B cell (primary cell): Measurements from ENCODE around the gene EPHB1. TPM values are rescaled to one million over a fixed set of nuclear protein-coding genes. Genes with fewer than 3 reads are reported as not detected.

ENCODE experiments used
- ATAC-seq: fragments of 200-7000 bp; cut with Tn5 transposase; one replicate; pipeline ENCODE4 v1.10.0; 2021; ENCODE audit warnings: low read depth, mild to moderate bottlenecking, moderate number of reproducible peaks, moderate library complexity
- CTCF ChIA-PET: fragments of 350-600 bp; sonication (Branson Sonifier 250); formaldehyde crosslinking; loops from one replicate; lab custom pipeline; 2021; ENCODE audit warnings: antibody characterized with exemption, inconsistent platforms; lab: Charles Lee
- POLR2A ChIA-PET: fragments of 350-600 bp; sonication (Branson Sonifier 250); formaldehyde crosslinking; loops from one replicate; lab custom pipeline; 2021; ENCODE audit warnings: antibody characterized with exemption; lab: Charles Lee
- DNase-seq: peaks from one replicate; pipeline ENCODE4 v3.0.0; 2013
- H2AFZ ChIP-seq: 2 replicates; pipeline ENCODE4 v1.6.1; 2012; ENCODE audit warnings: mild to moderate bottlenecking, low read depth, low read length; ENCODE audit not compliant: insufficient read depth, poor library complexity, severe bottlenecking
- H3K27ac ChIP-seq, 2 donors: 1 replicate in 1 of 2; 2 replicates in 1 of 2; pipeline ENCODE4 v1.5.1; 2012 to 2013; ENCODE audit warnings: low read length in 2 of 2, mild to moderate bottlenecking in 2 of 2, moderate library complexity in 1 of 2
- H3K27me3 ChIP-seq, 4 experiments: fragments of 200-600 bp in 1 of 4; sonication (generic) in 1 of 4; replicated peaks in 1 of 4; 1 replicate in 2 of 4; 2 replicates in 2 of 4; pipeline versions ENCODE4 v1.6.1 to v1.7.0; 2013 to 2016; ENCODE audit warnings: low read length in 3 of 4, mild to moderate bottlenecking in 2 of 4, mixed read lengths in 1 of 4, moderate library complexity in 1 of 4; ENCODE audit not compliant: insufficient read depth in 4 of 4, control insufficient read depth in 3 of 4; ENCODE audit errors: control extremely low read depth in 1 of 4
- H3K36me3 ChIP-seq, 2 experiments: replicated peaks in 1 of 2; 1 replicate in 1 of 2; 2 replicates in 1 of 2; pipeline versions ENCODE4 v1.6.1 to v1.7.1; 2013; ENCODE audit warnings: low read length in 1 of 2; ENCODE audit not compliant: insufficient read depth in 2 of 2, control insufficient read depth in 1 of 2; ENCODE audit errors: control extremely low read depth in 1 of 2, extremely low read depth in 1 of 2
- H3K4me1 ChIP-seq, 2 donors: fragments of 200-600 bp in 1 of 2; sonication (generic) in 1 of 2; 1 replicate in 1 of 2; 2 replicates in 1 of 2; pipeline versions ENCODE4 v1.5.1 to v1.6.1; 2013 to 2017; ENCODE audit warnings: low read length in 2 of 2; ENCODE audit not compliant: control insufficient read depth in 2 of 2, insufficient read depth in 2 of 2
- H3K4me2 ChIP-seq: replicated peaks from 2 replicates; pipeline ENCODE3; 2012; ENCODE audit warnings: mild to moderate bottlenecking, low read depth, low read length; ENCODE audit not compliant: poor library complexity, severe bottlenecking
- H3K4me3 ChIP-seq, 5 experiments: fragments of 200-600 bp in 1 of 5; sonication (generic) in 1 of 5; 1 replicate in 3 of 5; 2 replicates in 2 of 5; pipeline versions ENCODE4 v1.5.1 to v1.7.0; 2011 to 2016; ENCODE audit warnings: low read length in 4 of 5, mild to moderate bottlenecking in 4 of 5, low read depth in 2 of 5, control low read depth in 1 of 5, moderate library complexity in 1 of 5; ENCODE audit not compliant: insufficient read depth in 1 of 5; ENCODE audit errors: control extremely low read depth in 1 of 5, extremely low read depth in 1 of 5
- H3K79me2 ChIP-seq: fragments of 200-600 bp; sonication (generic); one replicate; pipeline ENCODE4 v1.6.0; 2016; ENCODE audit warnings: low read length; ENCODE audit not compliant: control insufficient read depth, insufficient read depth
- H3K9ac ChIP-seq: fragments of 200-600 bp; sonication (generic); 2 replicates; pipeline ENCODE4 v1.6.1; 2017; ENCODE audit warnings: mild to moderate bottlenecking, low read length, moderate library complexity
- H3K9me3 ChIP-seq, 3 donors: one replicate each; pipeline versions ENCODE4 v1.6.1 to v1.7.1; 2013; ENCODE audit warnings: low read length in 2 of 3; ENCODE audit not compliant: control insufficient read depth in 2 of 3, insufficient read depth in 1 of 3; ENCODE audit errors: control extremely low read depth in 1 of 3
- H4K20me1 ChIP-seq: 2 replicates; pipeline ENCODE4 v1.6.0; 2012; ENCODE audit warnings: mild to moderate bottlenecking, low read length; ENCODE audit not compliant: insufficient read depth, control insufficient read depth, poor library complexity, severe bottlenecking
- H3K27ac Mint-ChIP-seq: one replicate; pipeline ENCODE4 v1.8.0; 2021; ENCODE audit warnings: mixed read lengths
- H3K27me3 Mint-ChIP-seq: one replicate; pipeline ENCODE4 v1.8.0; 2021; ENCODE audit warnings: mixed read lengths
- H3K4me1 Mint-ChIP-seq: one replicate; pipeline ENCODE4 v1.8.0; 2021; ENCODE audit warnings: mixed read lengths
- H3K4me3 Mint-ChIP-seq: one replicate; pipeline ENCODE4 v1.8.0; 2021; ENCODE audit warnings: mixed read lengths
- H3K9me3 Mint-ChIP-seq: one replicate; pipeline ENCODE4 v1.8.0; 2022; ENCODE audit warnings: mixed read lengths; ENCODE audit not compliant: insufficient read depth
- CTCF ChIP-seq: fragments of 200-600 bp; IDR thresholded peaks from one replicate; pipeline ENCODE4 v1.8.0; 2022; ENCODE audit warnings: antibody characterized with exemption, mild to moderate bottlenecking
- EZH2 ChIP-seq: IDR thresholded peaks from 2 replicates; pipeline ENCODE4 v1.6.1; 2012; ENCODE audit warnings: borderline replicate concordance, low read depth, mild to moderate bottlenecking, moderate library complexity, low read length; ENCODE audit not compliant: insufficient read depth, poor library complexity, severe bottlenecking
- WGBS: methylation state at CpG from one replicate; pipeline ENCODE4 v1.1.5; 2013; ENCODE audit warnings: missing lambda C conversion rate; ENCODE audit not compliant: insufficient coverage; 5-methylcytosine and 5-hydroxymethylcytosine counted together
- intact Hi-C: fragments of 100-400 bp; cut with micrococcal nuclease; formaldehyde crosslinking; loops from one replicate; pipeline ENCODE4 v1.10.0; 2022
- polyA plus RNA-seq: library from polyadenylated mRNA; depleted of rRNA; stranded (reverse); fragments of >200 nt; gene quantifications from 2 replicates; pipeline ENCODE4 v1.2.3, GENCODE V29; 2012
- total RNA-seq, 2 donors: library from RNA; stranded (reverse); fragments of 120-200 nt in 1 of 2; gene quantifications; 1 replicate in 1 of 2; 2 replicates in 1 of 2; pipeline versions ENCODE4 v1.2.3 to v1.2.4, GENCODE V29; 2013 to 2022

Gene EPHB1
- total and polyA plus RNA-seq, 2 donors (not counting 1 experiment from before 2014, with no cell fraction given) = 0.01 TPM; not detected in 1

DNA sequence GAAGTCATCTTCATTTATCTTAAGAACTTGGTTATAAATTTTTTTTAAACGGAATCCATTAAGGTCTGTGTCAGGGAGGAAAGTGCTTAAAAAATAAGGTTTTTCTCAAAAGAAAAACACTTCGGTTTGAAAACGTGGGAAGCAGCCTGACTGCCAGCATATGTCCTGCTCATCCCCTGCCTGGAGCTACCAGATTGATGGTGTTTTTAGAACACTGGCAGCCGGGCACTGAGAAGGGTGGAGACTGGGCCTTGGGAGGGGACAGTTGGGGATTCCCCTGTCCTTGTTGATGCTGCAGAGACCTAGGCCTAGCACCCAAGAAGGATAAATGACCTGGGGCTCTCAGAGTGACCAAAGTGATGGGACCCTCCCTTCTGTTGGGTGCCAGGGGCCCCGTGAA is 296.9 kb downstream of the EPHB1 start:
- ChIA-PET POLR2A (no interaction called here), CTCF (no interaction called here)
- no peaks in the 10 kb centered on the region for H3K9me3 Mint-ChIP-seq
- H3K4me3 Mint-ChIP-seq = no peak overlapping the region
- Histone ChIP-seq H3K4me2 (no peak overlapping the region), H4K20me1 (no peaks in the 10 kb centered on the region), H3K4me3 (no peak overlapping the region), H3K9ac (no peak overlapping the region), H2AFZ (no peak overlapping the region), H3K36me3 (no peaks in the 10 kb centered on the region), H3K79me2 (no peaks in the 10 kb centered on the region), H3K4me1 (no peaks in the 10 kb centered on the region), H3K9me3 (no peaks in the 10 kb centered on the region), H3K27me3 (no peaks in the 10 kb centered on the region), H3K27ac (no peak overlapping the region)
- ATAC-seq (no peak), DNase-seq (no peak)
- intact Hi-C loops = no loop called here
- H3K4me1 Mint-ChIP-seq = no peaks in the 10 kb centered on the region
- WGBS = 86% methylated on average over 5 of the region's 5 CpGs
- no peak overlapping the region for H3K27ac Mint-ChIP-seq
- H3K27me3 Mint-ChIP-seq = no peaks in the 10 kb centered on the region
- TF ChIP-seq EZH2 (no peak), CTCF (no peak)

DNA sequence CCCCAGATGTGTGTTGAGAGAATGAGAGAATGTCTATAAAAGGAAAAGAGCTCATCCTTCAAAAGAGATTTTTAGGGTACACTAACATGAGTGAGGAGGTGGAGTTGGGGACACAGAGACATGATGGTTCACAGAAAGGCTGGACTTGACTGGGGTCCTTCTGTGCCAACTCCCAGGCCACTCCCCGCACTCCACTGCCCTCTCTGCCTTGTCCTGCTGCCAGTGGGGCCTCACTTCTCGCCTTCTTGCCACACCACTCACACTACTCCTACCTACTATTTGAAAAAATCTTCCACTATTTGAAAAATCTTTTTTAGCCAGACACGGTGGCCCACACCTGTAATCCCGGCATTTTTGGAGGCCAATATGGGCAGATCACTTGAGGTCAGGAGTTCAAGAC is 298.1 kb downstream of the EPHB1 start:
- Histone ChIP-seq H2AFZ (no peak overlapping the region), H3K4me1 (no peaks in the 10 kb centered on the region), H3K9me3 (no peaks in the 10 kb centered on the region), H3K27ac (no peak overlapping the region), H3K4me2 (no peak overlapping the region), H3K79me2 (no peaks in the 10 kb centered on the region), H3K27me3 (no peaks in the 10 kb centered on the region), H3K4me3 (no peak overlapping the region), H4K20me1 (no peaks in the 10 kb centered on the region), H3K9ac (no peak overlapping the region), H3K36me3 (no peaks in the 10 kb centered on the region)
- POLR2A ChIA-PET = no interaction called here
- DNase-seq (no peak), ATAC-seq (no peak)
- no peak overlapping the region for H3K27ac Mint-ChIP-seq
- no peaks in the 10 kb centered on the region for H3K27me3 Mint-ChIP-seq
- no peaks in the 10 kb centered on the region for H3K9me3 Mint-ChIP-seq
- H3K4me3 Mint-ChIP-seq = no peak overlapping the region
- TF ChIP-seq EZH2 = no peak
- no peak for TF ChIP-seq CTCF
- intact Hi-C loops = no loop called here
- CTCF ChIA-PET = no interaction called here
- no peaks in the 10 kb centered on the region for H3K4me1 Mint-ChIP-seq
- WGBS = 86% methylated on average over 4 of the region's 4 CpGs
